HL-60/S4 treated with retinoic acid at 250 ng/mL for 4 days and 3 days (cell line): ENCODE results near the gene CSNK1G2.

Source experiments
- in situ Hi-C: fragments of 300-500 bp; cut with MboI; formaldehyde crosslinking; loops from 2 replicates; pipeline ENCODE4 v1.7.0; 2022; ENCODE audit warnings: low sequenced_read_pairs

CSNK1G2 gene

GRCh38 chr19:1943661-1944087 lies 2.7 kb downstream of the CSNK1G2 start:
- in situ Hi-C loops: no loop called here

- in situ Hi-C loops: no loop called here
These were observed 3.3 kb downstream of the CSNK1G2 start for GRCh38 chr19:1944088-1944915.

- in situ Hi-C loops: no loop called here
These were observed 4.1 kb downstream of the CSNK1G2 start for GRCh38 chr19:1944916-1945561.

GRCh38 chr19:1945899-1946298 lies 4.9 kb downstream of the CSNK1G2 start:
- in situ Hi-C loops: no loop called here

GRCh38 chr19:1947651-1948209 lies 6.8 kb downstream of the CSNK1G2 start:
- in situ Hi-C loops: no loop called here

GRCh38 chr19:1949304-1950101 lies 8.5 kb downstream of the CSNK1G2 start:
- in situ Hi-C loops: no loop called here

- in situ Hi-C loops: no loop called here
These were observed 9.7 kb downstream of the CSNK1G2 start for GRCh38 chr19:1950640-1951039.

- in situ Hi-C loops: no loop called here
These were observed 11.7 kb downstream of the CSNK1G2 start for GRCh38 chr19:1952635-1953034.

GRCh38 chr19:1953037-1953436 lies 12.1 kb downstream of the CSNK1G2 start:
- in situ Hi-C loops: no loop called here

GRCh38 chr19:1953441-1954094 lies 12.6 kb downstream of the CSNK1G2 start:
- in situ Hi-C loops: no loop called here

- in situ Hi-C loops: no loop called here
These were observed 13.6 kb downstream of the CSNK1G2 start for GRCh38 chr19:1954532-1954933.

- in situ Hi-C loops: no loop called here
These were observed 14.5 kb downstream of the CSNK1G2 start for GRCh38 chr19:1955171-1956121.

GRCh38 chr19:1956122-1956494 lies 15.1 kb downstream of the CSNK1G2 start:
- in situ Hi-C loops: no loop called here

- in situ Hi-C loops: no loop called here
These were observed 16.0 kb downstream of the CSNK1G2 start for GRCh38 chr19:1956868-1957492.

GRCh38 chr19:1957562-1958248 lies 16.7 kb downstream of the CSNK1G2 start:
- in situ Hi-C loops: no loop called here

GRCh38 chr19:1959928-1960589 lies 19.1 kb downstream of the CSNK1G2 start:
- in situ Hi-C loops: no loop called here

GRCh38 chr19:1961000-1961883 lies 20.3 kb downstream of the CSNK1G2 start:
- in situ Hi-C loops: no loop called here
